Measurements from ENCODE around the gene WFDC1. TPM values are rescaled to one million over a fixed set of nuclear protein-coding genes. Genes with fewer than 3 reads are reported as not detected.

Gene WFDC1
- total and polyA plus RNA-seq, 5 donors, result 0.34 to 1.6 (median 1.1) TPM

GRCh38 chr16:84368308-84368996 lies 73.8 kb downstream of the WFDC1 start, which contains the start of gene ATP2C2:
Gene ATP2C2, plus strand, starts transcription at chr16:84368538. Its CDS starts 78 bp downstream, at chr16:84368616.
- Histone ChIP-seq H3K27me3 (ENCODE audit: control insufficient read depth, insufficient read depth) (no peaks in the 10 kb centered on the region), H3K4me3 (ENCODE audit: low read length) (no peak within 1 kb of the TSS), H3K9me3 (ENCODE audit: control insufficient read depth, low read length) (no peaks in the 10 kb centered on the region), H3K4me1 (ENCODE audit: control insufficient read depth, insufficient read depth, low read length) (no peaks in the 10 kb centered on the region), H3K27ac (ENCODE audit: low read length) (no peak within 1 kb of the TSS)
- 1% methylated on average over 66 of the region's 66 CpGs for WGBS
- intact Hi-C loops (cut with DNase I), result no loop called here
- DNase-seq (no peak), ATAC-seq (peak in 1 of 2 donors; percentile 43)

GRCh38 chr16:84369105-84369504 lies 74.4 kb downstream of the WFDC1 start:
- H3K27ac ChIP-seq (ENCODE audit: low read length), result no peak overlapping the region
- H3K4me3 ChIP-seq (ENCODE audit: low read length), result no peak overlapping the region
- H3K27me3 ChIP-seq (ENCODE audit: control insufficient read depth, insufficient read depth), result no peaks in the 10 kb centered on the region
- no peak for DNase-seq
- no peaks in the 10 kb centered on the region for H3K4me1 ChIP-seq (ENCODE audit: control insufficient read depth, insufficient read depth, low read length)
- no peak for ATAC-seq
- intact Hi-C loops (cut with DNase I), result no loop called here
- WGBS, result 44% methylated on average over 7 of the region's 7 CpGs
- H3K9me3 ChIP-seq (ENCODE audit: control insufficient read depth, low read length), result no peaks in the 10 kb centered on the region

DNA sequence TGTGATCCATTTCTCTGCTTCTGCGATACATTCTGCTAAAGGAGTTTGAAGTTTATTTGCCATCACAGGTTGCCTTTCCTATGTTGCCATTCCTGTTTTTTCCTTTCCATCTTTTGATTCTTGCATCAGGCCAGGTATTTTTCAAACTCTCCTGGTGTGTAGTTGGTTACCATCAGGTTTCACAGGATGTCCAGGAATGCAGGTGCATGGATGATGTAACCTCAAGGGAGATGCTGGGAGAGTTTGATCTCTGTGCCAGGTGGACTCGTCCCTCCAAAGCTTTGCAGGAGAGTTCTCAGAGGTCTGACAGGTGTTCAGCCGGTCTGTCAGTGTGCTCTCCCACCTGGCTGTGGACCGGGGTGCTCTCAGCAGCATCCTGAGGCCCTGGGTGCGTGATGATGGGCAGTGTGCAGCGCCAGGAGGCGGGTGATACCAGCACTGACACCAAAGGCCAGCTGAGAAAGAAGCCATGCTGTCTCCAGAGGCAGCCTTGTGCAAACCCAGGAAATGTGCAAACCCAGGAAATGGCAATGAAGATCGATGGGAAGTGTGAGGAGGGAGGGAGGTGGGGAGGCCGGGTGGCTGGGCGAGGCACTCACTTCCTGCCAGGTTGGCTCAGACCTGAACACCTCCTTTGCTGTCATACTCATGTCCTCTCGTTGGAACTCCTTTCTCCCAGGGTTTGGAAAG lies 75.4 kb downstream of the WFDC1 start:
- DNase-seq, result no peak
- no peak overlapping the region for H3K4me3 ChIP-seq (ENCODE audit: low read length)
- no peaks in the 10 kb centered on the region for H3K9me3 ChIP-seq (ENCODE audit: control insufficient read depth, low read length)
- ATAC-seq, result no peak
- H3K4me1 ChIP-seq (ENCODE audit: control insufficient read depth, insufficient read depth, low read length), result no peaks in the 10 kb centered on the region
- 51% methylated on average over 11 of the region's 11 CpGs for WGBS
- no peak overlapping the region for H3K27ac ChIP-seq (ENCODE audit: low read length)
- intact Hi-C loops (cut with DNase I), result no loop called here
- H3K27me3 ChIP-seq (ENCODE audit: control insufficient read depth, insufficient read depth), result no peaks in the 10 kb centered on the region

- intact Hi-C loops (cut with DNase I), result no loop called here
- H3K9me3 ChIP-seq (ENCODE audit: control insufficient read depth, low read length), result no peaks in the 10 kb centered on the region
- no peaks in the 10 kb centered on the region for H3K4me1 ChIP-seq (ENCODE audit: control insufficient read depth, insufficient read depth, low read length)
- H3K27me3 ChIP-seq (ENCODE audit: control insufficient read depth, insufficient read depth), result no peaks in the 10 kb centered on the region
- H3K4me3 ChIP-seq (ENCODE audit: low read length), result no peak overlapping the region
- no peak for ATAC-seq
- no peak overlapping the region for H3K27ac ChIP-seq (ENCODE audit: low read length)
- no peak for DNase-seq
- 69% methylated on average over 8 of the region's 8 CpGs for WGBS
Measured at GRCh38 chr16:84370723-84371552, 76.3 kb downstream of the WFDC1 start.

DNA sequence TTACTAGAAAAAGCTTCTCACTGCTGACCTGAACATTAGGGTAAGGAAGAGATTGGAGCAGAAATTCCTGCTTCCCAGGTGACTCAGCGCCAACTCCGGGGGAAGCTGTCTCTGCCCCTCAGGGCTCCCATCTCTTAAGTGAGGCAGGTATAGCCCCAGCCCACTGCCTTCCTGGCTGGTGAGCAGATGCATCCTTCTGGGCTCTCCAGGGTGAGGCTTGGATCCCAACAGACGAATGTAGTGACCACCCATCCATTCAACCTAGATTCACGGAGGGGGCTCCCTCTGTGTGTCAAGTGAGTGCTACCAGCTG lies 76.8 kb downstream of the WFDC1 start:
- intact Hi-C loops (cut with DNase I), result no loop called here
- no peaks in the 10 kb centered on the region for H3K27me3 ChIP-seq (ENCODE audit: control insufficient read depth, insufficient read depth)

GRCh38 chr16:84373907-84374489 lies 79.3 kb downstream of the WFDC1 start:
- DNase-seq, result no peak

More for the DNA sequence above, 76.8 kb downstream of the WFDC1 start:
- H3K9me3 ChIP-seq (ENCODE audit: control insufficient read depth, low read length), result no peaks in the 10 kb centered on the region
- no peak overlapping the region for H3K4me3 ChIP-seq (ENCODE audit: low read length)
- DNase-seq (no peak), ATAC-seq (no peak)
- WGBS, result 56% methylated on average over 4 of the region's 4 CpGs
- H3K4me1 ChIP-seq (ENCODE audit: control insufficient read depth, insufficient read depth, low read length), result no peaks in the 10 kb centered on the region
- H3K27ac ChIP-seq (ENCODE audit: low read length), result no peak overlapping the region

DNA sequence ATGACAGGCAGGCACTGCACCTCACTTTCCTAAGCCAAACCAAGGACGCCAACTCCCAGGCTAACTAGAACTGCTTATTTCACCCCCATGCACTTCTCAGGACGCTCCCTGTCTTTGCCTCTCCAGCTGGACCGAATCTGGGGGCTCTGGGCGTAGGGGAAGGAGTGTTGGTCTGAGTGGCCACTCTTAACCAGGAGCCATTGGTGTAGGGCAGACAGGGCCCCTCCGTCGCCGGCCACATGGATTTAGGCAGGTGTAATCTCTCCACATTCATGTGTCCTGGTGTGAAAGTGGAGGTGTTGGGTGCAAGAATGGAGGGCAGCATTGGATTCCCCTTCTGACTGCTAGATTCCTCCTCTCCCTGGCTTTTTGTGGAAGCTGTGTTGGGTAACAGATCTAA lies 83.4 kb downstream of the WFDC1 start:
- Histone ChIP-seq H3K4me3 (ENCODE audit: low read length) (no peak overlapping the region), H3K9me3 (ENCODE audit: control insufficient read depth, low read length) (no peaks in the 10 kb centered on the region), H3K27me3 (ENCODE audit: control insufficient read depth, insufficient read depth) (no peaks in the 10 kb centered on the region), H3K27ac (ENCODE audit: low read length) (no peak overlapping the region), H3K4me1 (ENCODE audit: control insufficient read depth, insufficient read depth, low read length) (no peaks in the 10 kb centered on the region)
- no peak for DNase-seq
- intact Hi-C loops (cut with DNase I), result no loop called here
- WGBS, result 83% methylated on average over 7 of the region's 7 CpGs
- ATAC-seq, result no peak

More at GRCh38 chr16:84373907-84374489, 79.3 kb downstream of the WFDC1 start:
- intact Hi-C loops (cut with DNase I), result no loop called here
- ATAC-seq, result no peak
- Histone ChIP-seq H3K27ac (ENCODE audit: low read length) (no peak overlapping the region), H3K4me3 (ENCODE audit: low read length) (no peak overlapping the region), H3K4me1 (ENCODE audit: control insufficient read depth, insufficient read depth, low read length) (no peaks in the 10 kb centered on the region), H3K27me3 (ENCODE audit: control insufficient read depth, insufficient read depth) (no peaks in the 10 kb centered on the region), H3K9me3 (ENCODE audit: control insufficient read depth, low read length) (no peaks in the 10 kb centered on the region)
- 58% methylated on average over 10 of the region's 10 CpGs for WGBS

DNA sequence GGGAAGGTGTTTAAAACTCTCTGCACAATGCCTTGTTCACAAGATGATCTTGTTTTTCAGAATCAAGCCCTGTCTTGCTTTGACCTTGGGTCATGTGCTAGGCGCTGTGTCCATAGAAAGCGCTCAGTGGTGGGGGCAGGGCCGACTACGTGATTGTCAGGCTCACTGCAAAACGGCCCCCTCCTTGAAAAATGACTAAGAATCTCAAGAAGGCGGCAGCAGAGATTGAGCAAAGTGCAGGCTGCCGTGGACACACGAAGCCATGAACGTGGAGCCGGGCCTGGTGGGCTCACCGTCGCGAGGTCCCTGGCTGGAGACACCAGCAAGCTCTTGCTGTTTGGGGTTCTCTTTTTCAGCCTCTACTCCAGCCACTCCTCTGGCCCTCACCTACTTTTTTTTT lies 83.9 kb downstream of the WFDC1 start:
- H3K4me3 ChIP-seq (ENCODE audit: low read length), result no peak overlapping the region
- no peak overlapping the region for H3K27ac ChIP-seq (ENCODE audit: low read length)
- intact Hi-C loops (cut with DNase I), result no loop called here
- H3K9me3 ChIP-seq (ENCODE audit: control insufficient read depth, low read length), result no peaks in the 10 kb centered on the region
- WGBS, result 84% methylated on average over 13 of the region's 13 CpGs
- no peak for ATAC-seq
- H3K4me1 ChIP-seq (ENCODE audit: control insufficient read depth, insufficient read depth, low read length), result no peaks in the 10 kb centered on the region
- DNase-seq, result no peak
- no peaks in the 10 kb centered on the region for H3K27me3 ChIP-seq (ENCODE audit: control insufficient read depth, insufficient read depth)

GRCh38 chr16:84379008-84379708 lies 84.5 kb downstream of the WFDC1 start:
- Histone ChIP-seq H3K27ac (ENCODE audit: low read length) (no peak overlapping the region), H3K4me3 (ENCODE audit: low read length) (no peak overlapping the region), H3K27me3 (ENCODE audit: control insufficient read depth, insufficient read depth) (no peaks in the 10 kb centered on the region), H3K9me3 (ENCODE audit: control insufficient read depth, low read length) (peaks cover 2% of the 10 kb centered on the region), H3K4me1 (ENCODE audit: control insufficient read depth, insufficient read depth, low read length) (no peaks in the 10 kb centered on the region)
- intact Hi-C loops (cut with DNase I), result no loop called here
- DNase-seq (no peak), ATAC-seq (no peak)
- WGBS, result 59% methylated on average over 11 of the region's 11 CpGs
